ENCODE data around the gene ASIC1. TPM values are rescaled to one million over a fixed set of nuclear protein-coding genes. Genes with fewer than 3 reads are reported as not detected.

The ASIC1 gene
- total RNA-seq, 1 experiment from 2014 or later = 2.7 TPM

- H3K27me3 ChIP-seq (replicated peaks; ENCODE audit: insufficient read depth, low read depth, low read length, poor library complexity) = no peaks in the 10 kb centered on the region
- intact Hi-C loops (cut with micrococcal nuclease; ENCODE audit: unreplicated experiment) = no loop called here
- H3K27ac ChIP-seq (ENCODE audit: low read depth, low read length, poor library complexity, severe bottlenecking) = peak overlapping the region; percentile 89
- no peak for TF ChIP-seq EZH2 (IDR thresholded peaks at IDR 0.05; ENCODE audit: borderline replicate concordance, low read depth, low read length, poor library complexity, severe bottlenecking)
- TF ChIP-seq, protein P1, sequence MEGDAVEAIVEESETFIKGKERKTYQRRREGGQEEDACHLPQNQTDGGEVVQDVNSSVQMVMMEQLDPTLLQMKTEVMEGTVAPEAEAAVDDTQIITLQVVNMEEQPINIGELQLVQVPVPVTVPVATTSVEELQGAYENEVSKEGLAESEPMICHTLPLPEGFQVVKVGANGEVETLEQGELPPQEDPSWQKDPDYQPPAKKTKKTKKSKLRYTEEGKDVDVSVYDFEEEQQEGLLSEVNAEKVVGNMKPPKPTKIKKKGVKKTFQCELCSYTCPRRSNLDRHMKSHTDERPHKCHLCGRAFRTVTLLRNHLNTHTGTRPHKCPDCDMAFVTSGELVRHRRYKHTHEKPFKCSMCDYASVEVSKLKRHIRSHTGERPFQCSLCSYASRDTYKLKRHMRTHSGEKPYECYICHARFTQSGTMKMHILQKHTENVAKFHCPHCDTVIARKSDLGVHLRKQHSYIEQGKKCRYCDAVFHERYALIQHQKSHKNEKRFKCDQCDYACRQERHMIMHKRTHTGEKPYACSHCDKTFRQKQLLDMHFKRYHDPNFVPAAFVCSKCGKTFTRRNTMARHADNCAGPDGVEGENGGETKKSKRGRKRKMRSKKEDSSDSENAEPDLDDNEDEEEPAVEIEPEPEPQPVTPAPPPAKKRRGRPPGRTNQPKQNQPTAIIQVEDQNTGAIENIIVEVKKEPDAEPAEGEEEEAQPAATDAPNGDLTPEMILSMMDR (conservative IDR thresholded peaks at IDR 0.05; ENCODE audit: low read depth, low read length) = no peak
- H3K4me1 ChIP-seq (ENCODE audit: insufficient read depth, low read length, poor library complexity, severe bottlenecking) = peaks cover 26% of the 10 kb centered on the region
- DNase-seq (ENCODE audit: low spot score) = no peak
- ChIA-PET CTCF (interaction anchor here (1.2 to 2.1 kb wide), 3 partner anchors 25 to 202 kb away, joined by 6 to 10 read pairs (median 8); partner anchors contain the start of gene CERS5), POLR2A (ENCODE audit: low non-redundant PET) (interaction anchor here (0.5 kb wide), 1 partner anchor 24 kb away, joined by 4 read pairs; no protein-coding TSS in a partner anchor)
- peak overlapping the region; percentile 74 for H3K4me3 ChIP-seq (ENCODE audit: low read depth, low read length, poor library complexity, severe bottlenecking)
- BruUV-seq (replicated peaks) = TSS peak; percentile 38
- no peaks in the 10 kb centered on the region for H3K9me3 ChIP-seq (ENCODE audit: low read depth, low read length, poor library complexity, severe bottlenecking)
- no peaks in the 10 kb centered on the region for H3K36me3 ChIP-seq (ENCODE audit: insufficient read depth, low read length, poor library complexity, severe bottlenecking)
These were observed 55.2 kb downstream of the ASIC1 start for GRCh38 chr12:50112456-50113218.

DNA sequence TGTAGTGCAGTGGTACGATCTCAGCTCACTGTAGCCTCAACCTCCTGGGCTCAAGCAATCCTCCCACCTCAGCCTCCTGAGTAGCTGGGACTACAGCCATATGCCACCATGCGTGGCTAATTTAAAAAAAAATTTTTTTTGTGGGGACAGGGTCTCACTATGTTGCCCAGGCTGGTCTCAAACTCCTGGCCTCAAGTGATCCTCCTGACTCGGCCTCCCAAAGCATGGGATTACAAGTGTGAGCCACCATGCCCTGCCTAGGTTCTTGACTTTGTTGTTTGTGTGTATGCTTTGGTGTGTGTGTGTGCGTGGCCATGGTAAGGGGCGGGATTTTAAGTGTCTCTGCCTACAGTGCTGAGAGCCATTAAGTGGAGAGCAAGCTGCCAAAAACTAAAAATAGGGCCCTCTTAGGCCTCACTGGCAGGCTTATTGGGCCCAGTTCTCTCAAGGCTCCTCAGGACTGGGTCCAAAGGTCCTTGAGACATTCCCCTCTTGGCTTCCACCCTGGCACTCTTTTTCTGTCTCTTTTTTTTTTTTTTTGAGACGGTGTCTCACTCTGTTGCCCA lies 59.7 kb downstream of the ASIC1 start:
- intact Hi-C loops (cut with micrococcal nuclease; ENCODE audit: unreplicated experiment) = no loop called here
- no peak for DNase-seq (ENCODE audit: low spot score)
- BruUV-seq (replicated peaks) = no TSS peak
- Histone ChIP-seq H3K4me3 (ENCODE audit: low read depth, low read length, poor library complexity, severe bottlenecking) (no peak overlapping the region), H3K4me1 (ENCODE audit: insufficient read depth, low read length, poor library complexity, severe bottlenecking) (peaks cover 5% of the 10 kb centered on the region), H3K36me3 (ENCODE audit: insufficient read depth, low read length, poor library complexity, severe bottlenecking) (peaks cover 3% of the 10 kb centered on the region), H3K9me3 (ENCODE audit: low read depth, low read length, poor library complexity, severe bottlenecking) (no peaks in the 10 kb centered on the region), H3K27ac (ENCODE audit: low read depth, low read length, poor library complexity, severe bottlenecking) (no peak overlapping the region), H3K27me3 (replicated peaks; ENCODE audit: insufficient read depth, low read depth, low read length, poor library complexity) (no peaks in the 10 kb centered on the region)
- TF ChIP-seq, protein P1 (conservative IDR thresholded peaks at IDR 0.05; ENCODE audit: low read depth, low read length) = no peak
- TF ChIP-seq EZH2 (IDR thresholded peaks at IDR 0.05; ENCODE audit: borderline replicate concordance, low read depth, low read length, poor library complexity, severe bottlenecking) = no peak
- POLR2A ChIA-PET (ENCODE audit: low non-redundant PET) = no interaction called here
- CTCF ChIA-PET = no interaction called here

DNA sequence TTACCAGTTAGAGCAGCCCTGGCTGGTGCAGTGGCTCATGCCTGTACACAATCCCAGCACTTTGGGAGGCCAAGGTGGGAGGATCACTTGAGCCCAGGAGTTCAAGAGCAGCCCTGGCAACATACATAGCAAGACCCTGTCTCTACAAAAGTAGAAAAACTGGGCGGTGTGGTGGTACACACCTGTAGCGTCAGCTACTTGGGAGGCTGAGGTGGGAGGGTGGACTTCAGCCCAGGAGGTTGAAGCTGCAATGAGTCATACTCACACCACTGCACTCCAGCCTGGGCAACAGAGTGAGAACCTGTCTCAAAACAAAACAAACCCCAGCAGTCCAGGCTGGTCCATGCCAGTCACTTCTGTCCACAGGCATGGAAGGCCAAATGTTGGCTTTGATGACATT lies 62.0 kb downstream of the ASIC1 start:
- Histone ChIP-seq H3K27me3 (replicated peaks; ENCODE audit: insufficient read depth, low read depth, low read length, poor library complexity) (no peaks in the 10 kb centered on the region), H3K4me1 (ENCODE audit: insufficient read depth, low read length, poor library complexity, severe bottlenecking) (no peaks in the 10 kb centered on the region), H3K9me3 (ENCODE audit: low read depth, low read length, poor library complexity, severe bottlenecking) (no peaks in the 10 kb centered on the region), H3K27ac (ENCODE audit: low read depth, low read length, poor library complexity, severe bottlenecking) (no peak overlapping the region), H3K36me3 (ENCODE audit: insufficient read depth, low read length, poor library complexity, severe bottlenecking) (peaks cover 3% of the 10 kb centered on the region), H3K4me3 (ENCODE audit: low read depth, low read length, poor library complexity, severe bottlenecking) (no peak overlapping the region)
- intact Hi-C loops (cut with micrococcal nuclease; ENCODE audit: unreplicated experiment) = no loop called here
- no peak for DNase-seq (ENCODE audit: low spot score)
- BruUV-seq (replicated peaks) = no TSS peak
- TF ChIP-seq, protein P1 (conservative IDR thresholded peaks at IDR 0.05; ENCODE audit: low read depth, low read length) = no peak
- TF ChIP-seq EZH2 (IDR thresholded peaks at IDR 0.05; ENCODE audit: borderline replicate concordance, low read depth, low read length, poor library complexity, severe bottlenecking) = no peak
- ChIA-PET CTCF (interaction anchor here (0.9 kb wide), 1 partner anchor 242 kb away, joined by 3 read pairs; no protein-coding TSS in a partner anchor), POLR2A (ENCODE audit: low non-redundant PET) (no interaction called here)
